ENCODE results near the gene MYBPC2.
"Not testable (repeated sequence)": the region's sequence is repeated elsewhere in the genome, so short reads cannot be mapped to it uniquely, and the experiment has no call there.

The MYBPC2 gene

DNA sequence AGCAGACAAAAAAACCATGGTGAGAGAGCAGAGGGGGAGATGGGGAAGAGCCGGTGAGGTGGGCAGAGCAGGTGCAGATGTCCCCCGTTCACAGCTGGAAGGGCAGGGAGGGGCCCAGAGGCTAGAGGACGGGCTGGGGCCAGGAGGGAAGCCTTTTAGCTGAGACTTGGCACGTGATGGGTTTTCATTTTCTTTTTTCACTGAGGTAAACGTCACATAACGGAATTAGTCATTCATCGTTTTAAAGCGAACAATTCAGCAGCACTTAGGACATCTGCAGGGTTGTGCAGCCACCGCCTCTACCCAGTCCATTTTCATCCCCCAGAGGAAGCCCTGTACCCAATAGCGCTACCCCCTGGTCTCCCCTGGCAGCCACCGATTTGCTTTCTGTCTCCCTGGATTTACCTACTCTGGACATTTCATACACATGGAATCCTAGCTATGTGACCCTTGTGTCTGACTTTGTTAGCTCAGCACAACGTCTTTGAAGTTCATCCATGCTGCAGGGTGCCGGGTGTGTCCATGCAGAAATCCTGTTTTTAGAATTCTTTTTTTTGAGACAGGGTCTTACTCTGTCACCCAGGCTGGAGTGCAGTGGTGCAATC lies 27.6 kb downstream of the MYBPC2 start:
- DNase-seq = no peak

DNA sequence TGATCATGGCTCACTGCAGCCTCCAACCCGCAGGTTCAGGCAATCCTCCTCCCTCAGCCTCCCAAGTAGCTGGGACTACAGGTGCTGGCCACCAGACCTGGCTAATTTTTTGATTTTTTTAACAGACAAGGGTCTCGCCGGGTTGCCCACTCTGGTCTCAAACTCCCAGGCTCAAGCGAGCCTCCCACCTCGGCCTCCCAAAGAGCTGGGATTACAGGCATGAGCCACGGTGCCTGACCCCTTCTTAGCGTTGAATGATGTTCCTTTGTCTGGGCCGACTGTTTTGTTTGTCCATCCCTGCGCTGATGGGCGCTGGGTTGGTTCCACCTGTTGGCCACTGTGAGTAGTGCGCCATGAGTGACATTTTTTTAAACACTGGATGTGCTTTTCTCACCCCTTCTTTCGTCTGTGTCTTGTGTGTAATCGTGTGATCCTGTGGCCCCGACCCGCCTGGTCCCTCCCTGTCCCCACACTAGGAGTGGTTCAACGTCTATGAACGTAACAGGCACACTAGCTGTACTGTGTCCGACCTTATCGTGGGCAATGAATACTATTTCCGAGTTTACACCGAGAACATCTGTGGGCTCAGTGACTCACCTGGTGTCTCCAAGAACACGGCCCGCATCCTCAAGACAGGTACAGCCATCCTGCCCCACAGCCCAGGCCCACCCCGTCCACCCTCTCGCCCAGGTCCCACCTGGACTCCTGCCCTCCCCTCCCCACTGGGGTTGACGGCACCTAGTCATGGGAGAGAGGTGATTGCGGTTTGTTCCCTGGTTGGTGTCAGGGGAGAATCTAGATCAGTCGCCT lies 28.6 kb downstream of the MYBPC2 start:
- DNase-seq = peak; percentile 37 to 75

DNA sequence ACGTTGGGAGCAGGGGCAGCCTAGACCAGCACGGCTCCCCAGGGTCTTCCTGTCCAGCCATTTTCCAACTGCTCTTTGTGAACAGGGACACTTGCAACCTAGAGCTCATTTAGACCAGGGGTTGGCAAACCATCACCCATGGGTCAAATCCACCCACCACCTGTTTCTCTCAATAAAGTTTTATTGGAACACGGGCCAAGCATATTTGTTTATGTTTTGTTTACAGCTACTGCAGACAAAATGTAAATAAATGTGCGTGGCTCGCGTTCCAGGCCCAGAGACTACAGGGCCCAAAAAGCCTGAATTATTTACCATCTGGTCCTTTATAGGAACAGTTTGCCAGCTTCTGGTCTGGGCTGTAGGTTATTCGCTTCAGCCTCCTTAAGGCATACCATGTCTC lies 30.3 kb downstream of the MYBPC2 start:
- DNase-seq = no peak

DNA sequence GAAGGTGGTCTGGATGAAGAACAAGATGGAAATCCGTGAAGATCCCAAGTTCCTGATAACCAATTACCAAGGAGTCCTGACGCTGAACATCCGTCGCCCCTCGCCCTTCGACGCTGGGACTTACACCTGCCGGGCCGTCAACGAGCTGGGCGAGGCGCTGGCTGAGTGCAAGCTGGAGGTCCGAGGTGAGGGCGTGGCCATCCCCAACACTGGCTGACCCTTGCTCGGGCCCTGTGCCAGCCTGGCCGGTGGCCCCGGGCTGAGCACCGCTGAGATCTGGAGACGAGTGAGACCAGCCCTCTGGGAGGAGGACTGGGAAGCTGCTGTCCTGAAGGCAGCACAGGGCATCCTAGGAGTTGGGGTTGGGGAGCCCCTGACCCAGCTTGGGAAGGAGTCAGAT lies 31.7 kb downstream of the MYBPC2 start:
- no peak for DNase-seq

DNA sequence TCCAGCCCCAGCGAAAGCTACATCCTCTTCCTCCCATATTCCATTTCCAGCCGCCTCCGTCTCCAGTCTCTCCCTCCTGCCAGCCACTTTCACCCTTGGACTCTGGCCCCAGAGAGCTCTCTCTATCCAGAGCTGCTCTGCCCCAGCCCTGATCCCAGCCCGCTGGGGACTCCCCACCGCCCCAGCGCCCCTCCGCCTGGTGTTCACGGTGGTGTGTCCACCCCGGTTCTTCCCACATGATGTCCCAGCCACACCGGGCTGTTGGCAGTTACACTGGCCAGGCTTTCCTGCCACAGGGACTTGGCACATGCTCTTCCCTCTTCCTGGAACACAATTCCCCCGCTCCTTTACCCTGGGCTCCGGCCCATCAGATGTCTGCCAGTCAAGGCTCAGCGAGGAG lies 32.3 kb downstream of the MYBPC2 start:
- no peak for DNase-seq

DNA sequence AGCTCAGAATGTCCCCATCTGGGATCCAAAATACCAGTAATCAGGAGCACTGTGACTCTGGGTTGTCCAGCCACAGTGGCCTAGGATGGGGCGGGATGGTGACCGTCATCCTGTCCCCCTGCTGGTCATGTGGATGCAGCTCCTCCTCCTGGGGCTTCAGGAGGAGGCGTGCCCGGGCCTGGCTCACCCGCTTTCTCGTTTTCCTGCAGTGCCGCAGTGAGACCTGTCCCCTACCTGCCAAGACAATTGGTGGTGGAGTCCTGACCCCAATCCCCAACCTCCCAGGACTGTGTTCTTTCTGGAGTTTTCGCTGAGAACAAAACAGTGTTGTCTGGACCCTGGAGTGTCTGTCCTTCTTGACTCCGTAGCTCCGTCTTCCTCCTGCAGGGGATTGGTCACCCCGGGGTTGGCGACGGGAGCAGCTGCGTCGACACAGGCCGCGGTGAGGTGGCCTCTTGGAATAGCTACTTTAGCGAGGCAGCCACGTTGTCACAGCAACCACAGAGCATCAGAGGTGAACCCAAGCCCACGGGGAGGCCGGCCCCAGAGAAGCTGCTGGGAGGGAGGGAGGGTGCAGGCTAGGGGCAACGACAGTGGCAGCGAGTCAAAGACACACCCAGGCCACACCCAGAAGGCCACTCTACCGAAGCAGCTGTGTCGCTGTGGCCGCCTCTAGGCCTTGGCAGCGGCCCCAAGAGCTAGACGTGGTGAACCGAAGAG lies 33.5 kb downstream of the MYBPC2 start:
- DNase-seq = peak in 1 of 2 experiments; percentile 21

DNA sequence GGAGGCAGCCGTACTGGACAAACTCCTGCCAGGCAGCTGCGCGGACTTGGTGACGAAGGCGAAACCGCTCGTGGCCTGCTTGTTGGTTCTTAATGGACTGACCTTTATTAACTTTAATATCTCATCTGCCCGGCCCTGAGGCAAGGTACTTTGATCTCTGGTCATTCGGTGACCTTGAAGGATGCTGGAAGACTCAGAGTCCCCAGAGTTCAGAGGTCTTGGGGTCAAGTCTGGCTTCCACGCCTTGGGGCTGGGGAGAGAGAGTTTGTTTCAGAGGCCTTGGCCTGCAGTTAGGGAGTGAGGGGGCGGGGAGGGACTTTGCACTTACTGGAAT lies 34.0 kb downstream of the MYBPC2 start:
- DNase-seq = no peak

DNA sequence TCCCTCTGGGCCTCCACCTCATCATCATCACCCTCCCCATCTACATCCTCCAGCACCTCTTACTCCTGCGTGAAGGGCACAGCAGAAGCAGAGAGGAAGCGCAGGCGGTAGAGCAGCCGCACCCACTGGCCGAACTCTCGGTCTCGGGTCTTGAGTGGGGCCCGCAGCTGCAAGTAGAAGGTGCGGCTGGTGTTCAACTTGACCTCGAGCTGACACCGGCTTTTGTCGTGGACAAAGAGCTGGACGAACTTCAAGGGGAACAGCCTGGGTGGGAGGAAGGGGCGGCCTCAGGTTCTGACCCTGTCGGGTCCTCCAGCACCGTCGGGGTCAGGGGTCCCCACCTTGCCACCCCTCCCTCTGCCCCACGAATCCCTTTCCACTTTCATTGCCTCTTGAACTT lies 34.9 kb downstream of the MYBPC2 start:
- DNase-seq = no peak

DNA sequence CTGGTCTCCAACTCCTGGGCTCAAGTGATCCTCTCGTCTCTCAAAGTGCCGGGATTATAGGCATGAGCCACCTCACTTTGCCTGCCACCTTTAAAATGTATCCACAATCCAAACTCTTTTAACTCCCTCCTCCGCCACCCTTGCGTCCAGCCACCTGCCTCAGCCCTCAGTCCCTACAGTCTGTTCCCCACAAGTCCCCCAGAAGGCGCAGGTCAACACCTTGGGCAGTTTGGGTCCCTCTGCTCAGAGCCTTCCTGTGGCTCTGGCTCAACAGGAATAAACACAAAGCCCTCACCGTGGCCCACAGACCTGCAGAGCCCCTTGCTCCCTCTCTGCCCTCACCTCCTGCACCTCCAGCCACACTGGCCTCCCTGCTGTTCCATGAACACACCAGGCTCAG lies 36.1 kb downstream of the MYBPC2 start:
- DNase-seq = no peak

DNA sequence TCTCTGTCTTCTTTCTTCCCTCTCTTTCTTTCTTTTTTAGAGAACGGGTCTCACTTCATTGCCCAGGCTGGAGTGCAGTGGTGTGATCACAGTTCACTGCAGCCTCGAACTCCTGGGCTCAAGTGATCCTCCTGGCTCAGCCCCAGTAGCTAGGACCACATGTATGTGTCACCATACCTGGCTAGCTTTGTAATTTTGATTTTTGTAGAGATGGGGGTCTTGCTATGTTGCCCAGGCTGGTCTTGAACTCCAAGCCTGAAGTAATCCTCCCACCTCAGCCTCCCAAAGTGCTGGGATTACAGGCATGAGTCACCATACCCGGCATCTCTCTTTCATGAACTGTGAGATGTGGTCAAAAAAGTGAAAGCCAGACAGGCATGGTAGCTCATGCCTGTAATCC lies 40.6 kb downstream of the MYBPC2 start:
- DNase-seq = not testable (repeated sequence)

DNA sequence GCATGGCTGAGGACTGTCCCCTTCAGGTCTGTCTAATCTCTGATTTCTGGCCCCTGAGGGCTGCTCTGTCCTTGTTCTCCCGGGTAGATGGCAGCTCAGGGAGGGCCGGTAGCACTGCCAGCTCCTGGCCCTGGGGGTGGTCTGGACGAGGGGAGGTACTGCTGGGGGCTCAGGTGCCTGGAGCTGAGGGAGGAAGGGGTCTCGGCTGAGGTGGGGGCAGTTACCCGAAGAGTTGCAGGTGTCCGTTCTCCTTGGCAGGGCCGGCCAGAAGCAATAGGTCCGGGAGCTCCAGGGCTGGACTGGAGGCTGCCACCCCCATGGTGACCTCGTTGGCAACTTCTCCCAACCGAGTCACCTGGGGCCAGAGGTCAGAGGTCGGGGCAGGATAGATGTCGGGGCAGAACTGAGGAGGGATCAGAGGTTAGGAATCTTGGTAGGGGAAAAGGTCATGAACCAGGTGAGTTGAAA lies 42.4 kb downstream of the MYBPC2 start:
- no peak for DNase-seq

DNA sequence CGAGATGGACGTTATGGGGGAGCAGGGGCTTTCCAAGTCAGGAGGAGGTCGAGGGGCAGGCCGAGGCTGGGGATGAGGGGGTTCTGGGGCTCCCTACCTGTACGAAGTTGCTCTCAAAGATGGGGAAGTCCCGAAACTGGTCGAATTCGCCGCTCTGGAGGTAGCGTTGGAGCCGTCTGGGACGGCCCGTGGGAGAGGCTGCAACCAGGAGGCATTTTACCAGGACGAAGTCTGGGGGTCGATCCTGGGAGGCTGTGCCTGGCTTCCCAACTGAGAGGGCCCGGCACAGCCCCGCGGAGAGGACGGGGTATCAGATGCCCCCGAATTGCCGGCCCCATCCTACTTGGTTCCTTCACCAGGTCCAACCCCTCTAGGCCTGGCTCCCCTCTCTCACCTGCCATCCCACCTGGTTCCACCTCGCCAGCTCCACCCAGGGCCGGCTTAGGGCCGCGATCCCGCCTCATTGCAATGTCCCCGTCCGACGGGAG lies 43.1 kb downstream of the MYBPC2 start:
- DNase-seq = no peak

DNA sequence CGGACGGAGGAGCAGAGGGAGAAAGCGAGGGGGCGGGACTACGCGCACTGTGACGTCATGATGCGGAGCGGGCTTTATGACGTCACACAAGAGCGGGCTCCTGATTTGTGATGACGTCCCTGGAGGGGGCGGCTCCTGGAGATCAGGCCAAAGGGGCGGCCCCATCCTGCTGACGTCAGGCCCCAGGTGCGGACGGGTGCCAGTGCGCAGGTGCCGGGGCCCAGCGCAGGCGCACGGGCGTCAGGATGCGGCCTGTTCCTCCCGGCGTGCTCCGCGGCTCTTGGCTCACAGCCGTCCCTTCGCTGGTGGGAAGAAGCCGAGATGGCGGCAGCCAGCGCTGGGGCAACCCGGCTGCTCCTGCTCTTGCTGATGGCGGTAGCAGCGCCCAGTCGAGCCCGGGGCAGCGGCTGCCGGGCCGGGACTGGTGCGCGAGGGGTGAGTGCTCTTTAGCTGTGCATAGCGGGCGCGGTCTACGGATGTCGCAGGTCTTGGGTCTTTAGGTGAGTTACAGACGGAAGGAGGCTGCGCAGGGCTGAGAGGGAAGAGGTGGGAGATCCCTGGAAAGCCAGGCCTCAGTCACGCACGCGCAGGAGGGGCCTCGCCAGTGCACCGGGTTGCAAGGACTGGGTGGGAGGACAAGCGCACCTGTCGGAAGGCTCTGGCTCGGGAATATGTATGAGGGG lies 43.7 kb downstream of the MYBPC2 start, which contains the start of the genes EMC10 and GARIN5A:
Gene EMC10 (plus strand): TSS at position 284 of the 683 bp plus-strand sequence. CDS start 38 bp downstream, at position 322.
Gene GARIN5A (minus strand): TSS at position 625 of the 683 bp plus-strand sequence. CDS start 460 bp downstream, at position 165.
- peak; percentile 65 to 83 for DNase-seq

DNA sequence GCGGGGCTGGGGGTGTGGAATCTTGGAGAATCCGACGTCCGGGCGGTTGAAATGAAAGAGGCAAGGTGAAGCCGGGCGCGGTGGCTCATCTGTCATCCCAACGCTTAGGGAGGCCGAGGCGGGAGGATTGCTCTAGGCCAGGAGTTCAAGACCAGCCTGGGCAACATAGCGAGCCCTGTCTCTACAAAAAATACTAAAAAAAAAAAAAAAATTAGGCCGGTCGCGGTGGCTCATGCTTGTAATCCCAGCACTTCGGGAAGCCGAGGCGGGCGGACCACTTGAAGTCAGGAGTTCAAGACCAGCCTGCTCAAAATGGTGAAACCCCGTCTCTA lies 44.2 kb downstream of the MYBPC2 start:
- DNase-seq = no peak

DNA sequence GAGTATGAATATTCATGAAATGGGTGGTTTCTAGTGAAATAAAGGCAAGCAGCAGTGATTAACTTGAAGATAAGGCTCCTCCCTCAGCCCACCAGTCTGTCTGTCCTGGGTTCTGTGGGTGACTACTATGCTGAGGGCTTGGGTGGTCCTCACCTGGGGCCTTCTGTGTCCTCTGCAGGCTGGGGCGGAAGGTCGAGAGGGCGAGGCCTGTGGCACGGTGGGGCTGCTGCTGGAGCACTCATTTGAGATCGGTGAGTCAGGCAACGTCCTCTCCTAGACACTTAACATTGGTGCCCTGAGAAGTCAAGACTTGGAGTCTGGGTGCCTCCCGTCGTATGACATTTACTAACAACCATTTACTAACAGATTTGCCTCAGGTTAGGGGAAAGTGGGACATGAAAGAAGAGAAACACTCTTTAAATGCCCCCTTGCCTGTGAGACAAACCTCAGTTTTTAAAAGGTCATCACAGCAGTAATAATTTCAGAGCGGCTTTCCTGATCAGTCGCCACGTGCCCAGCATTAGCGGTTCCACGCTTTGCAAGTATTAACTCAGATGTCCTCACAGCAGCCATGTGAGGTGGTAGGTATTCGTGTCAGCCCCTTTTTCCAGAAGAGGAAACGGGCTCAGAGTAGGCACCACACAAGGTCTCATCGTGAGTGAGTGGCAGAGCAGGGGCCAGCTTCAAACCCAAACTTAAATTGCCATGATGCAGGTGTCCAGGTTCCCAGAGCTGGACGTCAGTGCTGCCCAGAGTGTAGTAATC lies 45.2 kb downstream of the MYBPC2 start:
- no peak for DNase-seq

DNA sequence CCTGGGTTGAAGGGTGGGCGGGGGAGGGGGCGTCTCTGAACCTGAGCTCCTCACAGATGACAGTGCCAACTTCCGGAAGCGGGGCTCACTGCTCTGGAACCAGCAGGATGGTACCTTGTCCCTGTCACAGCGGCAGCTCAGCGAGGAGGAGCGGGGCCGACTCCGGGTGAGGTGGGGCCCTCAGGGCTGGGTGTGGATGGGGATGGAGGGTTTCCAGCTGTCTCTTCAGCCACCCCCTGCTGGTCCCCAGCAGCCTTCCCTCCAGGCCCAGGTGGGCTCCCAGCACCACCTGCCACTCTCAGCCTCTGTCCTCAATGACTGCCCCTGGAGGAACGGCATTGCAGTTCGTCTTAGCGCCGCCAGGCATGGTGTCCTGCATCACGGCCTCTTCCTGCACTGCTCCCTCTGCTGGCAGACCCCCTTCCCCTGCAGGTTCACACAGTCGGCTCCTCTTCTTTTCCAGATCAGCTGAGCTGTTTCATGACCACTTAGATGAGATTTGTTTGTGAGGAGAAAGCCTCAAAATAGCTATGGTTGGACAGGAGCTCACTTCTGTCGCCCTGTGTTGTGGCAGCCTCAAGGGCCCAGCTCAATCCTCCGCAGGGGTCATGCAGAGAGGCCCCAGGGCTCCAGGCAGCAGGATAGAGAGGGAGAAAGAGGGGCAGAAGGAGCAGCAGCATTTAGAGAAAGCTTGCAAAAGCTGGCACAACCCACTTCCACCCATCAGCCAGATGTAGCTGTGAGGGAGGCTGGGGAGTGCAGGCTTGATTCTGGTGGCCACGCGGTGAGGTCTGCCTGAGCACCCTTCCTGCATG lies 46.4 kb downstream of the MYBPC2 start:
- no peak for DNase-seq

DNA sequence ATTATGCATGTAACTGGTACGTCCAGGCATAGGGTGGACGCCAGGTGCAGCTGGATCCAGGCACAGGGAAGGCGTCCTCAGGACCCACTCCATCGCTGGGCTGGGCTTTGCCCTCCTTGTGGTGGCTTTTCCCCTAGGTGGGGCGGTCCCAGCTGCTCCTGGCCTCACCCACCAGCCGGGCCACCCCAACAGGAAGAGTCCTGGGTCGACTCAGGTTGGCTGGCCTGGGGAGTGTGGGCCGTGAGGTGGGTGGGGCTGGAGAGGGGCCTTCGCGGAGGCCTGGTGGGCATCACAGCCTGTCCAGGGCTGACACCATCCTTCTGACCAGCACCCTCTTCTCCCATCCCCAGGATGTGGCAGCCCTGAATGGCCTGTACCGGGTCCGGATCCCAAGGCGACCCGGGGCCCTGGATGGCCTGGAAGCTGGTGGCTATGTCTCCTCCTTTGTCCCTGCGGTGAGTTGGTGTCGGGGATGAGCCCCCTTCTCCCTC lies 47.1 kb downstream of the MYBPC2 start:
- DNase-seq = no peak

DNA sequence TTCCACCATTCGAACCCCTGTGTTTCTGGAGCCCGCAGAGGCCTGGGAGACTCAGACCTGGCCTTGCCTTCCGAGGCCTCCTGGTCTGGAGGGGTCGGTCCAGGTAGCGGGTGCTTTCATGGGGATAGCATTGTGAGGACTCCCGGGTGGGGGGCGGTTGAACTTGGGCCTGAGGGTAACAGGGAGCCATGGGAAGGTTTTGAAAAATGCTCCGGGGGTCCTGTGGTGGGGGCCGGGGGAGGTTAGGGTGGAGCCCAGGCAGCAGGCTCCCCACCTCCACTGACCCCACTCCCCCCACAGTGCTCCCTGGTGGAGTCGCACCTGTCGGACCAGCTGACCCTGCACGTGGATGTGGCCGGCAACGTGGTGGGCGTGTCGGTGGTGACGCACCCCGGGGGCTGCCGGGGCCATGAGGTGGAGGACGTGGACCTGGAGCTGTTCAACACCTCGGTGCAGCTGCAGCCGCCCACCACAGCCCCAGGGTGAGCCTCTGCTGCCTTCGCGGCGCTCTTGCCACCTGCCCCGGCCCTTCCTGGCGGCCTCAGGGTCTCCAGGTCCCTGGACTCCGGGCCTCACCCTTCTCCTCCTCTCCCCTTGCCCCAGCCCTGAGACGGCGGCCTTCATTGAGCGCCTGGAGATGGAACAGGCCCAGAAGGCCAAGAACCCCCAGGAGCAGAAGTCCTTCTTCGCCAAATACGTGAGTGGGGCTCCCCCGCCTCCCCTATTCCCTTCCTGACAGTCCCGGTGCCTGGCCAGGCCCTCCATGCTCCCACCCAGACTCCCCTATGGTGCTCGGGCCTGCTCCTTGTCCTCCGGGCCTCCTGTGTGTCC lies 47.8 kb downstream of the MYBPC2 start:
- DNase-seq = no peak

DNA sequence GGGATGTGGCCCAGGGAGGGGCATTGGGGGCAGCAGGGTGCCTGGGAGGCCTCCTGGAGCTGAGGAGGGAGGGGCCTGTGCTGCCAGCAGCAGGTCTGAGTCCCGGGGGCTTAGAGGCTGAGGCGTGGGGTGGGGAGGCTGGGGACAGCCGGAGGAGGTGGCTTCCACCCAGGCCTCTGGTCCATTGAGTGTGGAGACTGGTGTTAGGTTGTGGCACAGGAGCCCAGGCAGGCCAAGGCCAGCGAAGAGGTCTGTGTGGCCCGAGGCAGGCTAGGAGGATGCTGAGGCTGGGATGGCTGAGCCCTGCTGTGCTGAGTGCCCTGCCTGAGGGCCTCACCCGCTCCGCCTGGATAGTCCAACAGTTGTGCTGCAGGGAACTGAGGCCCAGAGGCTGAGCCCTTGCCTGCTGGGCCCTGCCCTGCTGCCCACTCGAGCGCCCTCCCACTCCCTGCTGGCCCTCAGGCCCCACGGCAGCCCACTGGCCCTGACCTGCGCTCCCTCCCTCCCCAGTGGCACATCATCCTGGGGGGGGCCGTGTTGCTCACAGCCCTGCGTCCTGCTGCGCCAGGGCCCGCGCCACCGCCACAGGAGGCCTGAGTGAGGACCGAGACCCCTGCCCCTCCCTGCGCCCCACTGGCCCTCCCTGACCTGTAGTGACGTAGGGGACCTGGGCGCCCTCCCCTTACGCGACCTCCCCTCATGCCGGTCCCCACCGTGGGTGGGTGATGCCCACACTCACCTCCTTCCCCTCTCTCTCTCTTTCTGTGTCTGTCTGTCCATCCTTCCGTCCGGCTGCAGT lies 48.9 kb downstream of the MYBPC2 start:
- no peak for DNase-seq
